ENCODE measurements around the gene USP5.

DNA sequence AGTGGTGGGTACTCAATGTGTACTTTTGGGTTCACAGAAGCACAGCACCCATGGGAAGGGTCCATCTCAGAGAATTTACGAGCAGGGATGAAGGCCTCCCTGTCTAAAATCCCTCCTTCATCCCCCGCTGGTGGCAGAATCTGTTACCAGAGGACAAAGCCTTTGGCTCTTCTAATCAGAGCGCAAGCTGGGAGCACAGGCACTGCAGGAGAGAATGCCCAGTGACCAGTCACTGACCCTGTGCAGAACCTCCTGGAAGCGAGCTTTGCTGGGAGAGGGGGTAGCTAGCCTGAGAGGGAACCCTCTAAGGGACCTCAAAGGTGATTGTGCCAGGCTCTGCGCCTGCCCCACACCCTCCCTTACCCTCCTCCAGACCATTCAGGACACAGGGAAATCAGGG lies 31.8 kb upstream of the USP5 start:
- TF ChIP-seq, protein P1, sequence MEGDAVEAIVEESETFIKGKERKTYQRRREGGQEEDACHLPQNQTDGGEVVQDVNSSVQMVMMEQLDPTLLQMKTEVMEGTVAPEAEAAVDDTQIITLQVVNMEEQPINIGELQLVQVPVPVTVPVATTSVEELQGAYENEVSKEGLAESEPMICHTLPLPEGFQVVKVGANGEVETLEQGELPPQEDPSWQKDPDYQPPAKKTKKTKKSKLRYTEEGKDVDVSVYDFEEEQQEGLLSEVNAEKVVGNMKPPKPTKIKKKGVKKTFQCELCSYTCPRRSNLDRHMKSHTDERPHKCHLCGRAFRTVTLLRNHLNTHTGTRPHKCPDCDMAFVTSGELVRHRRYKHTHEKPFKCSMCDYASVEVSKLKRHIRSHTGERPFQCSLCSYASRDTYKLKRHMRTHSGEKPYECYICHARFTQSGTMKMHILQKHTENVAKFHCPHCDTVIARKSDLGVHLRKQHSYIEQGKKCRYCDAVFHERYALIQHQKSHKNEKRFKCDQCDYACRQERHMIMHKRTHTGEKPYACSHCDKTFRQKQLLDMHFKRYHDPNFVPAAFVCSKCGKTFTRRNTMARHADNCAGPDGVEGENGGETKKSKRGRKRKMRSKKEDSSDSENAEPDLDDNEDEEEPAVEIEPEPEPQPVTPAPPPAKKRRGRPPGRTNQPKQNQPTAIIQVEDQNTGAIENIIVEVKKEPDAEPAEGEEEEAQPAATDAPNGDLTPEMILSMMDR (IDR thresholded peaks at IDR 0.05): no peak
- TF ChIP-seq POLR2A (IDR thresholded peaks at IDR 0.05): no peak

Data from Peyer's patch (tissue), 4 donors.